Astrocyte of the spinal cord (primary cell): ENCODE results near the gene GART.

Experiments used
- DNase-seq: peaks from one replicate; pipeline ENCODE4 v3.0.0; 2011; ENCODE audit warnings: low read depth, low spot score
- H3K4me3 ChIP-seq: 2 replicates; pipeline ENCODE4 v1.5.1; 2011; ENCODE audit warnings: low read depth, mild to moderate bottlenecking, low read length, moderate library complexity
- CTCF ChIP-seq: IDR thresholded peaks from 2 replicates; pipeline ENCODE4 v1.5.1; 2012; ENCODE audit warnings: low read depth, mild to moderate bottlenecking, low read length, inconsistent platforms
- in situ Hi-C: cut with HindIII; loops from 2 replicates; pipeline ENCODE4 v1.10.0; 2017; ENCODE audit warnings: low sequenced_read_pairs

Gene GART

GRCh38 chr21:33505833-33506232 lies 36.1 kb downstream of the GART start:
- H3K4me3 ChIP-seq, result no peak overlapping the region
- TF ChIP-seq CTCF, result no peak

GRCh38 chr21:33496345-33496744 lies 45.6 kb downstream of the GART start:
- TF ChIP-seq CTCF, result no peak
- in situ Hi-C loops, result no loop called here
- no peak for DNase-seq
- no peak overlapping the region for H3K4me3 ChIP-seq

More at GRCh38 chr21:33505833-33506232, 36.1 kb downstream of the GART start:
- no peak for DNase-seq
- in situ Hi-C loops, result no loop called here

- no peak for TF ChIP-seq CTCF
- in situ Hi-C loops, result no loop called here
- no peak for DNase-seq
- H3K4me3 ChIP-seq, result no peak overlapping the region
These were observed 46.2 kb downstream of the GART start for GRCh38 chr21:33495743-33496142.

- no peak overlapping the region for H3K4me3 ChIP-seq
- no peak for TF ChIP-seq CTCF
- DNase-seq, result no peak
- in situ Hi-C loops, result no loop called here
These were observed 48.2 kb downstream of the GART start for GRCh38 chr21:33493756-33494155.

- no peak for TF ChIP-seq CTCF
- H3K4me3 ChIP-seq, result no peak overlapping the region
- in situ Hi-C loops, result no loop called here
- peak; percentile 5 for DNase-seq
These were observed 49.3 kb downstream of the GART start for GRCh38 chr21:33492571-33492970.

- DNase-seq, result peak; percentile 95
- TF ChIP-seq CTCF, result no peak
- in situ Hi-C loops, result no loop called here
- peak within 1 kb of the TSS; percentile 82 for H3K4me3 ChIP-seq
These were observed 50.4 kb downstream of the GART start, which contains the start of gene DNAJC28 for GRCh38 chr21:33491373-33492102. Gene DNAJC28, minus strand, starts transcription at chr21:33491716. Its CDS starts 2,323 bp downstream, at chr21:33489393.
